NCI-H1417 treated with DMSO at 0.1 percent for 48 hours (cell line): Measurements from ENCODE around the gene NPLOC4.

Experiments
- DNase-seq: peaks from one replicate; lab custom pipeline; 2025; lab: John Stamatoyannopoulos, UW

NPLOC4 gene

DNA sequence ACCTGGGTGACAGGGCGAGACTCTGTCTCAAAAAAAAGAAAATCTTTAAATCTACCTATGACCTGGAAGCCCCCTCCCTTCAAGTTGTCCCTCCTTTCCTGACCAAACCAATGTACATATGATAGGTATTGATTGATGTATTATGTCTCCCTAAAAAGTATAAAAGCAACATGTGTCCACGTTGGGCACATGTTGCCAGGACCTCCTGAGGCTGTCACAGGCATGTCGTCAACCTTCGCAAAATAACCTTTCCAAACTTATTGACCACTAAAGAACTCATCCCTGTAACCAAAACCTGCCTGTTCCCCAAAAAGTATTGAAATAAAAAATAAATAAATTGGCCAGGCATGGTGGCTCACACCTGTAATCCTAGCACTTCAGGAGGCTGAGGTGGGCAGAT is 25.1 kb upstream of the NPLOC4 start:
- DNase-seq = no peak

- DNase-seq = no peak
Observed at GRCh38 chr17:81660441-81660840, 23.5 kb upstream of the NPLOC4 start.

DNA sequence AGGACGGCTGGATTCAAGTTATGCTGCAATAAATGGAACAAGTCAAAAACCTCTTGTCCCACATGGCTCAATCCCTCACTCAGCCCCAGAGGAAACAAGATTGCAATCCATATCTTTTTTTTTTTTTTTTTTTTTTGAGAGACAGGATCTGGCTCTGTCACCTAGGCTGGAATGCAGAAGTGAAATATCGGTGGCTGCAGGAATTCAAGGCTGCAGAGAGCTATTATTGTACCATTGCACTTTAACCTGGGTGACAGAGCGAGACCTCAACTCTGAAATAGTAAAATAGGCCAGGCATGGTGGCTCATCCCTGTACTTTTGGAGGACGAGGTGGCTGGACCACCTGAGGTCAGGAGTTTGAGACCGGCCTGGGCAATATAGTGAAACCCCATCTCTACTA is 22.1 kb upstream of the NPLOC4 start:
- no peak for DNase-seq

GRCh38 chr17:81656835-81657234 is 19.9 kb upstream of the NPLOC4 start:
- no peak for DNase-seq

GRCh38 chr17:81656118-81656743 is 19.3 kb upstream of the NPLOC4 start, which contains the start of gene PDE6G:
Gene PDE6G (minus strand): TSS chr17:81656542. CDS start chr17:81653305, 3,237 bp downstream.
- no peak for DNase-seq

GRCh38 chr17:81655378-81656117 is 18.6 kb upstream of the NPLOC4 start:
- DNase-seq = no peak

DNA sequence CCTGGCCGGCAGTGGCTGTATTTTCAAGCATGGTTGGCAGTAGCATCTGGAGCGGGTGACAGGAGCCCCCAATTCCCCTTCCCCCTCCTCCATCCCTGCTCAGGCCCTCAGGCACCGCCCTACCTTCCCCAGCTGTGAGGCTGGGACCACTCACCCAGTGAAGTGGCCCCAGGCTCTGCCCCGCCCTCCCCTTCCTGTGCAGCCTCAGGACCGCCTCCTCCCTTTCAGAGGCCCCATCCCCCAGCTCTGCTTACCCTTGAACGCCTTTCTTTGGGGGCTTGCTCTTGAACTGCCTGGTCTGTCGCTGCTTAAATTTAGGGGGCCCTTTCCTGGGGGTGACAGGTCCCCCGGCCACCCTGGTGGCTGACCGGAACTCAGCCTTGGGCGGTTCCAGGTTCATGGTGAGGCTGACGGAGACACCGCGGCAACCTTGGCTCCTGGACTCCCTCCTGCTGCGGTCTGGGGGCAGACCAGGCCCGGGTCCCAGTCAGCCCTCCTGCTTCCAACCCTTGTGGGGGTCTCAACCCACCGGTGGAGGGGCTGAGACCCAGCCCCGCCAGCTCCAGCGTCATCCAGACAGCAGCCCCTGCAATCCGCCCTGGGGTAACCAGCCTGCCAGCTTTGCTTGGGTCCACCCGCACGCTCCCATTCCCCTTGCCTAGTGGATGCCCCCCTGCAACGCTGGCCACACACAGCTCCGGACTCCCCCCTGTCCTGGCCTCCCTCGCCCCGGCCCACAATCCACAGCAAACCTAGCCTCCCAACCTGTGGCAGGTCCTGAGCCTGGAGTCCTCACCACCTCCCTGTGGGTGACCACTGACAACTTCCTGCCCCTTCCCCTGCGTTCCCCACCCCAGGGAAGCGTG is 16.2 kb upstream of the NPLOC4 start:
- DNase-seq = no peak

- no peak for DNase-seq
Observed at GRCh38 chr17:81651692-81652091, 14.8 kb upstream of the NPLOC4 start.

- DNase-seq = no peak
Observed at GRCh38 chr17:81650951-81651350, 14.0 kb upstream of the NPLOC4 start.

DNA sequence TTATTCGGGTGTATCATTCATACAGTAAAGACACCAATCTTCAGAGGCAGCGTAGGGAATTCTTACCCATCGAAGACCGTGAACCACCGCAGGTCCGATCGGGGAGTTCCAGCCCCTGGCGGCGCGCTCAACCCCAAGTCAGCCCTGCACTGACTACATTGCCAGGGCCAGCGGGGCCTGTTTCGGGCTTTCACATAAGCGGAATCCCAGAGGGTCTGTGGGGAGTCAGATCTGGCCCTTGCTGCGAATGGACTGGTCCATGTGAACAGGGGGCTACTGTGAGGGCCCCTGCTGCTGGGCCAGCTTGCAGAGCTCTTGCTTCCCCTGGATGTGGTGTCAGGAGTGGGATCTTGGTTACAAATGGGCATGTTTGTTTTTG is 11.8 kb upstream of the NPLOC4 start:
- no peak for DNase-seq

- no peak for DNase-seq
Observed at GRCh38 chr17:81648013-81648706, 11.2 kb upstream of the NPLOC4 start.

GRCh38 chr17:81647640-81648012 is 10.7 kb upstream of the NPLOC4 start:
- no peak for DNase-seq

DNA sequence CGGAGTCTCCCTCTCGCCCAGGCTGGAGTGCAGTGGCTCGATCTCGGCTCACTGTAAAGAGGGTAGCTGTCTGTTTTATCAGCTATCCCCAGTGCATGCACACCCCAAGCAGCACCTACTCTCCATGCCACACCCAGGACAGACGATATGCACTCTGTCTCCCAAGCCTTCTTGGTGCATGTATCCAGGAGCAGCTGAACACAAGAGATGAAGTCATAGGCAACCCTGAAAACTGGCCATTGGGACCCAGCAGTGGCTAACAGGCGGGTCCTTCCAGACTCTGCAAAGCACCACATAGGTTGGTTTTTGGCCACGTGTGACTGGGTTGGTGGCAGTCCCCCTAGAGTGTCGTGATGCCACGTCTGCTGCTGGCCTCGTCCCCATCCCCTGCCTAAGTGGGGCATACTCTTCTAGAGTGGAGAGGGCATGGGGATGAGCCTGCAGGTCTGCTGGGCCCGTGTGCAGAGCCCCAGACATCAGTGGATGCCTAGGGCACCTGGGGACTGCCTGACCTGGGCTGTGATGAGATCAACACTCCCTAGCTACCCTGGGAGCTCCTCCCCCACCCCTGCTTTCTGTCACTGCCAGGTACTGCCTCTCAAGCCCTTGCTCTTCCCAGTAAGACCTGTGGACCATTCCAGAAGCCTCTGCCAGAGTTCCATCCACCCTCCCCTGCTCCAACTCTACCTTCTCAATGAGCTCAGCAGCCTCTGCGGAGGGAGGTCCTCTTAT is 10.1 kb upstream of the NPLOC4 start:
- no peak for DNase-seq

DNA sequence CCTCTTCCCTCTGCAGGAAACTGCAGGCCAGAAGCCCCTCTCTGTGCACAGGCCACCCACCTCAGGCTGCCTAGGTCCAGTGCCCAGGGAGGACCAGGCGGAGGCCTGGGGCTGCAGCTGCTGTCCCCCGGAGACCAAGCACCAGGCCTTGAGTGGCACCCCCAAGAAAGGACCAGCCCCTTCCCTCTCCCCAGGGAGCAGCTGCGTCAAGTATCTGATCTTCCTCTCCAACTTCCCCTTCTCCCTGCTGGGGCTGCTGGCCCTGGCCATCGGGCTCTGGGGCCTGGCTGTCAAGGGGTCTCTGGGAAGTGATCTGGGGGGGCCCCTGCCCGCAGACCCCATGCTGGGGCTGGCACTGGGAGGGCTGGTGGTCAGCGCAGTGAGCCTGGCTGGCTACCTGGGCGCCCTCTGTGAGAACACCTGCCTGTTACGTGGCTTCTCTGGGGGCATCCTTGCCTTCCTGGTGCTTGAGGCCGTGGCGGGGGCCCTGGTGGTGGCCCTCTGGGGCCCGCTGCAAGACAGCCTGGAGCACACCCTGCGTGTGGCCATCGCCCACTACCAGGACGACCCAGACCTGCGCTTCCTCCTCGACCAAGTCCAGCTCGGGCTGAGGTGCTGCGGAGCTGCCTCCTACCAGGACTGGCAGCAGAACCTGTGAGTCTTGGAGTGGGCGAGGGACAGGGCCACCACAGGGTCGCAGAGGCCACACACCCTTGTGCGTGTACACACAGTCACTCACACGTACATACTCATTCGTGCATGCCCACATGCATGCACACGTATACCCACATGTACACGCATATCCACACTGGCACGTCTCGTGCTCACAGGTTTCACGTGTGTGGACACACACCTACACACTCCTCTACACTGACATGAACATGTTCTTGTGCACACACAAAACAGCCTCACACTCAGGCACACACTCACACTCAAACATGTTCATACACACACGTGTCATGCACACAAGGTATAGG is 8.4 kb upstream of the NPLOC4 start:
- DNase-seq = no peak

GRCh38 chr17:81644496-81644895 is 7.6 kb upstream of the NPLOC4 start:
- DNase-seq = no peak

- no peak for DNase-seq
Observed at GRCh38 chr17:81641825-81642489, 5.0 kb upstream of the NPLOC4 start.

- DNase-seq = no peak
Observed at GRCh38 chr17:81640011-81640410, 3.1 kb upstream of the NPLOC4 start.

- DNase-seq = no peak
Observed at GRCh38 chr17:81638683-81639082, 1.8 kb upstream of the NPLOC4 start.

GRCh38 chr17:81635973-81636504 is 873 bp downstream of the NPLOC4 start:
- no peak for DNase-seq

DNA sequence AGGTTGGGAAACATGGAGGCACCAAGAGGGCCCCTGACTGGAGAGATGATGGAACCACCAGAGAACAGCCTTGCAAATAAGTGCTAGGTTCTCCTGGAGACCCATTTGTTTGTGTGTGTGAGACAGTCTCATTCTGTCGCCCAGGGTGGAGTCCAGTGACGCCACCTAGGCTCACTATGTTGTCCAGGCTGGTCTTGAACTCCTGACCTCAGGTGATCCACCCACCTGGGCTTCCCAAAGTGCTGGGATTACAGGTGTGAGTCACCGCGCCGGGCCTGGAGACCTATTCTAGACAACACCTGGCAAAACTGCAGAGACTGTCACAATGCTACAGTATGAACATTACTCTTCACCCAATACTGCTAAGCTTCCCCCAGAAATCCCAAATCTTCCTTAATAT is 1.5 kb downstream of the NPLOC4 start:
- no peak for DNase-seq
